HG03108 (cell line): ENCODE measurements around the gene AAK1.
"Not testable (repeated sequence)": the region's sequence is repeated elsewhere in the genome, so short reads cannot be mapped to it uniquely, and the experiment has no call there.

Source experiments
- ATAC-seq: cut with Tn5 transposase; IDR thresholded peaks from one replicate; pipeline ENCODE4 v1.9.1; 2021; ENCODE audit warnings: moderate library complexity; ENCODE audit not compliant: unreplicated experiment

Gene AAK1

GRCh38 chr2:69628325-69629021 lies 15.1 kb downstream of the AAK1 start:
- no peak for ATAC-seq

DNA sequence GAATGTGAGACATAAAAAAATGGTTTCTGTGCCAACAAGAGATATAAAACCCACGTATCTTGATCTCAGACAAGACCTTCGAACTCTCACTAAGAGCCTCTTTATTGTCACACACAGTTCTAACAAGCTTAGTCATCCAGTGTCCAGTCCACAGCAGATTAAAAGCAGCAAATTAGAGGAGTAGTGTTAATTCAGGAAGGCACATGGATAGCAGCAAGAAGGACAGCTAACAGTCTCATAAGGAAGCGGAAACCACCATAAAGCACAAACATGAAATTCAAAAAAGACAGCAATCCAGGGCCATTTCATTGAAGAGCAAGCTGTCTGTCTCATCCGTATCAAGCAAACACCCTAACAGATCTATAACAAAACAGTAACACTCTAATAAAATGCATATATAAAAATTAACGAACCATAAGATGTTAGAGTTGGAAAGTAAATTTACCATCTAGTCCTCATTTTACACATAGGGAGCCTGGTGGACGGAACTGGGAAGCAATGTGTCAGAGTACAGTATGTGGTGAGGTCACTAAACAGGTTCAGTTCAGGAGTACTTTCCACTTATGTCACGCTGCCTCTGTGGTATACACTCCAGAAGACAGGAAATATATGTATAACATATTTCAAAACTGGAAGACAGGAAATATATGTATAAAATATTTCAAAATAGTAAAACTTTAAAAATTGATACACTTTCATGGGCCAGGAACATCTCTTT lies 18.3 kb downstream of the AAK1 start:
- no peak for ATAC-seq

- ATAC-seq = no peak
Observed at GRCh38 chr2:69624611-69625010, 18.9 kb downstream of the AAK1 start.

DNA sequence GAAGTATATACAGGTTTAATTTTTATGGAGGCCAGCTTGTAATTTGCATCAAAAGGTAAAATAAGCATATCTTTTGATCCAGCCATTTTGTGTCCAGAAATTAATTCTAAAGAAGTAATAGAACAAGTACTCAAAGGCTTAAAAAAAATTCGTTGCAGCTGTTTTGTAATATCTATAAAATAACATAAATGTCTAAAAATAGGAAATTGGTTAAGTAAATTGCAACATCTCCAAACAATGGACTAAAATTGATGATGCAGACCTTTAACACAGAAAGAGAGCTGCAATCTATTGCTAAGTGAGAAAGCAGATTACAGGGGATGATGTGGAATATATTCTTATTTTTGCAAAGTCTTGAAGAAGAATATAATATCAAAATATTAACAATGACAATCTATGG lies 19.4 kb downstream of the AAK1 start:
- no peak for ATAC-seq

GRCh38 chr2:69623236-69623635 lies 20.3 kb downstream of the AAK1 start:
- no peak for ATAC-seq

- ATAC-seq = not testable (repeated sequence)
Observed at GRCh38 chr2:69622805-69623204, 20.7 kb downstream of the AAK1 start.

DNA sequence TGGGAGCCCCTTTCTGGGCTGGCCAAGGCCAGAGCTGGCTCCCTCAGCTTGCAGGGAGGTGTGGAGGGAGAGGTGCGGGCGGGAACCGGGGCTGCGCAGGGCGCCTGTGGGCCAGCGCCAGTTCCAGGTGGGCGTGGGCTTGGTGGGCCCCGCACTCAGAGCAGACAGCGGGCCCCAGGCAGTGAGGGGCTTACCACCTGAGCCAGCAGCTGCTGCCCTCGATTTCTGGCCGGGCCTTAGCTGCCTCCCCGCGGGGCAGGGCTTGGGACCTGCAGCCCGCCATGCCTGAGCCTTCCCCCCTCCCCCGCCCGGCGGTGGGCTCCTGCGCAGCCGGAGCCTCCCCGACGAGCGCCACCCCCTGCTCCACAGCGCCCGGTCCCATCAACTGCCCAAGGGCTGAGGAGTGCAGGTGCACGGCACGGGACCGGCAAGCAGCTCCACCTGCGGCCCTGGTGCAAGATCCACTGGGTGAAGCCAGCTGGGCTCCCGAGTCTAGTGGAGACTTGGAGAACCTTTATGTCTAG lies 21.5 kb downstream of the AAK1 start:
- ATAC-seq = not testable (repeated sequence)

DNA sequence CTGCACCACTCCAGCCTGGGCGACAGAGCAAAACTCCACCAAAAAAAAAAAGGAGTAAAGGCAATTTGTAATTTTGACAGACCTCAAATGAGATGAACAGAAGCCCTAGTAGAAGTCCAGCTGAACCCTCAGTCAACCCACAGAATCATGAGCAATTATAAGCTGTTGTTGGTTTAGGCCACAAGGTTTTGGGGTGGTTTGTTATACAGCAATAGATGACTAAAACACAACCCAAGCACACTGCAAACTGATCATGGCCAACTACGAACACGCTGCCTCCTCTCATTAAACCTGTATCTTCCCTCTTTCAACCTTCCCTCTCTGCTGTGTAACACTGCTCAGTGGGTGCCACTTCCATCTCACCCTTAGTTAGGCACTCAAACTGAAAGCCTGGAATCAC lies 22.1 kb downstream of the AAK1 start:
- ATAC-seq = no peak

DNA sequence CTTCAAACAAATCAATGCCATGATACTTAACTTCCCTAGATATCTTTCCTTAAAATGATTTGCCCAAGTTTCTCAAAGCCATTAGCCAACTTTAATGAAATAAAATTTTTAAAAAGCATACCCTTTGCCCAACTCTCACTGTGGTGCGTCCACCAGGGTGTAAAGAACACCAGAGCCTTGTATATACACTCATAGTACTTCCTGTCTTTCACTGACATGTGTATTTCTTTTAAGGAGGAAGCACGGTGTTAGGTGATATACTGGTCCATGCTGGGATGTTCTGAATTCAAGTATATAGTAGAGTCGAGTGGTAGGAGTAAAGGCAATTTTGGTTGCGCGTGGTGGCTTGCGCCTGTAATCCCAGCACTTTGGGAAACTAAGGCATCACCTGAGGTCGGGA lies 22.7 kb downstream of the AAK1 start:
- no peak for ATAC-seq

- ATAC-seq = no peak
Observed at GRCh38 chr2:69619725-69620124, 23.8 kb downstream of the AAK1 start.

DNA sequence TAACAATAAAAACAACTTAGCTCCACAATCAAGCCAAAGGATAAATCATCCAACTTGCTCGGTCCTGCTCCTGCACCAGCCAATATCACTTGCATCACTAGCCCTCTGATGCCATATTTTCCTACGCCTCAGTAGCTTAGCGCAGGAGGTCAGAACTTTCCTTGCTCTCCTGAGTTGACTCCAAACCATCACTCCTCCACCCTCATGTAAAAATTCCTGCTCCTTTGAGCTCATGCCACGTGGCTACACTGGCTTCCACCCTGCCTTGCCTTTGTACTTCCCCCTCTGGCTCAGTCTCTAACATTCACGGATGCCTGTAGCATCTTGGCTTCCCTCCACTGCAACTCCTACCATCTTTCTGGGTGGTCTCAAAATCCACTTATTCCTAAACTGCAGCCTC lies 25.2 kb downstream of the AAK1 start:
- ATAC-seq = no peak

GRCh38 chr2:69617744-69618143 lies 25.8 kb downstream of the AAK1 start:
- no peak for ATAC-seq

DNA sequence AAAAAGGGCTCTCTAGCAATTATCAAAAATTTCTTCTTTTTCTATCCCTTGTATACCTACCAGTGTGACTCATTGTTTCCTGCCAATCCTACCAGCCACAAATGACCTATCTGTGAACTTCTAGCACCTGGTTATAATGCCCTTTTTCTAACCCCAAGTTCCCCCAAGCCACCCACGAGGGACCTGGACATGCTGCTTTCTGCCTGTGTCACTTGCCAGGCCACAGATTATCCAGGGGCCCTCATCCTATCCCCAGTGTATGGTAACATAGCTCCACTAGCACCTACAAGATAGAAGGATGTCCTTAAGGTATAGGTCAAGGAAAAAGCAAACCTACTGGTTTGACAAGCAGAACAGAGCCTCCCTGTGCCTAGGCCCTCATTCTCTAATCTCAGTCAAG lies 26.8 kb downstream of the AAK1 start:
- ATAC-seq = peak; percentile 55

DNA sequence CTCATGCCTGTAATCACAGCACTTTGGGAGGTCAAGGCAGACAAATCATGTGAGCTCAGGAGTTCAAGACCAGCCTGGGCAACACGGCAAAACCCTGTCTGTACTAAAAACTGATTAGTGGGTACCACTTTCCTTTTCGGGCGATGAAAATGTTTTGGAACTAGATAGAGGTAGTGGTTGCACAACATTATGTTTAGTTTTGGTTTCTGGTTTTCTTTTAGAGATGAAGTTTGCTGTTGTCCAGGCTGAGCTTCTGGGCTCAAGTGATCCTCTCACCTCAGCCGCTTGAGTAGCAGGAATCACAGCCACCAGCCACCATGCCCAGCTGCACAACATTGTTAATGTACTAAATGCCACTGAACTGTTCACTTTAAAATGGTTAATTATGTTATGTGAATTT lies 27.6 kb downstream of the AAK1 start:
- no peak for ATAC-seq

DNA sequence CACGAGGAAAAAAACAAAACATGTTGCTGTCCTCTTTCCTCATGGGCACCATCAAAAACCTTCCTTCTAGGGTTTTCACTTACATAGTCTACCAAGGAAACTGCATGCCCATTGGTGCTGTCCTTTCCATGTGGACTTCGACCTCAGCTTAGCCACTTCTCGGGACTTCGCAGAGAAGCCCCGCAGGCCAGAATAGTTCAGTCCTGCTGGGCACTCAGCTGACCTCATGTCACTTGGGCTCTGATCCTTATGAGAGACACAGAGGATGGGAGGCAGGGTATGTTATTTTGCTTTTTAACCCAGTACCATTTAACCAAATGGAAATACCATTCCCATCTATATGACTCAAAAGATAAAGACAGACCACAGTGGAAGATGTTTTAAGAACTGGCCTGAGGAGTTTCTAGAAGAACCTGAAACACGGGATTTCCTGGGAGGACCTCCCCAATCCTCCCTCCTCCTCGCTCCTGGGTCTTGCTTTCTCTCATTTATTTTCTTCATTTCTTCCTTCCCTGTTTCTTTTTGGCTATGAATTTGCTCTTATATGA lies 28.4 kb downstream of the AAK1 start:
- no peak for ATAC-seq

- no peak for ATAC-seq
Observed at GRCh38 chr2:69612707-69613106, 30.8 kb downstream of the AAK1 start.

- ATAC-seq = no peak
Observed at GRCh38 chr2:69612200-69612599, 31.3 kb downstream of the AAK1 start.

GRCh38 chr2:69608109-69608508 lies 35.4 kb downstream of the AAK1 start:
- ATAC-seq = no peak

DNA sequence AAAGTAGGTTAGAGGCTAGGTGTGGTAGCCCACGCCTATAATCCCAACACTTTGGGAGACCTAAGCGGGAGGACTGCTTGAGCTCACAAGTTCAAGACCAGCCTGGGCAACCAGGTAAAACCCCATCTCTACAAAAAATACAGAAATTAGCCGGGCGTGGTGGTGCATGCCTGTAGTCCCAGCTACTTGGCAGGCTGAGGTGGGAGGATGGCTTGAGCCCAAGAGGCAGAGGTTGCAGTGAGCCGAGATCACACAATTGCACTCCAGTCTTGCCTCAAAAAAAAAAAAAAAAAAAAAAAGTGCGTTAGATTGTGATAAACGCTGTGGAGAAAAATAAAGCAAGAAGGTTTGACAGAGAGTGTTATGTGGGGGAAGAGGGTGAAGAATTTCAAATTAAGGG lies 36.8 kb downstream of the AAK1 start:
- not testable (repeated sequence) for ATAC-seq

DNA sequence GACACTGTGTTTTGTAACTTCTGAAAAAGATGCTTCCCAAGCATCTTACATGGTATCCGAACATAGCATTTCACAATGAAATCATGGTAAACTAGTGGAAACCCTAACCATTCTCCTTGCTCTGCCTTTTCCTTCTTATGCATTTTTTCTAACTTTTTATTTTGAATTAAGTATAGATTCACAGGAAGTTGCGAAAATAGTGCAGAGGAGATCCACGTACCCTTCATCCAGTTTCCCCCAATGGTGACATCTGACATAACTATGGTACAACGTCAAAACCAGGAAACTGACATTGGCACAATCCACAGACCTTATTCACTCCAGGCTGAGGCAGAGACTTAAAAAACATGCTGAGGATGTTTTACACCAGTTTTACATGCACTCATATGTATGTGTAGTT lies 38.3 kb downstream of the AAK1 start:
- no peak for ATAC-seq

GRCh38 chr2:69604836-69605235 lies 38.7 kb downstream of the AAK1 start:
- ATAC-seq = no peak

- ATAC-seq = no peak
Observed at GRCh38 chr2:69604026-69604678, 39.4 kb downstream of the AAK1 start.
